K562 (cell line): Measurements from ENCODE around the gene PFDN2. TPM values are rescaled to one million over a fixed set of nuclear protein-coding genes. Genes with fewer than 3 reads are reported as not detected.

ENCODE experiments used
- ATAC-seq: fragments of 200-7000 bp; cut with Tn5 transposase; 3 replicates; pipeline ENCODE4 v1.9.1; 2020; ENCODE audit warnings: moderate library complexity
- BruUV-seq: library from RNA; stranded (reverse); fragments of 400-500 nt; replicated peaks from 2 replicates; lab custom pipeline; 2021; lab: Mats Ljungman, UMichigan
- CTCF ChIA-PET: fragments of 300-600 bp; formaldehyde crosslinking; extraction: SDS; loops from one replicate; lab custom pipeline; 2021; ENCODE audit warnings: low intra/inter-chr PET ratio; lab: Yijun Ruan, JAX
- POLR2A ChIA-PET: fragments of 300-600, 350-650 bp; sonication (Branson Sonifier 250); formaldehyde crosslinking; extraction: SDS; loops from one replicate; lab custom pipeline; 2021; ENCODE audit warnings: antibody characterized with exemption, inconsistent platforms; lab: Yijun Ruan, JAX
- DNase-seq, 4 experiments: peaks; one replicate each; pipeline versions ENCODE4 v3.0.0 to v3.0.0-alpha.2; 2011 to 2018; ENCODE audit warnings: low spot score in 3 of 4, mixed read lengths in 3 of 4; ENCODE audit errors: extremely low read depth in 1 of 4
- FAIRE-seq: peaks from 2 replicates; lab custom pipeline; 2011; peaks lifted over from hg19 to GRCh38; lab: Jason Lieb, UNC
- H2AFZ ChIP-seq: 2 replicates; pipeline ENCODE4 v1.6.0; 2011; ENCODE audit warnings: low read depth, low read length, control low read depth, inconsistent platforms
- H3K27ac ChIP-seq: fragments of 200-600 bp; 3 replicates; pipeline ENCODE4 v1.8.0; 2011; ENCODE audit warnings: low read depth, mild to moderate bottlenecking, control low read depth, inconsistent platforms, low read length, moderate library complexity, mixed read lengths; ENCODE audit errors: extremely low read depth
- H3K27me3 ChIP-seq, 2 experiments: fragments of 300-600 bp in 1 of 2; 2 replicates in 1 of 2; 3 replicates in 1 of 2; pipeline versions ENCODE4 v1.6.0 to v1.8.0; 2011; ENCODE audit warnings: inconsistent platforms in 2 of 2, low read length in 2 of 2, mild to moderate bottlenecking in 1 of 2, mixed read lengths in 1 of 2, moderate library complexity in 1 of 2; ENCODE audit not compliant: control insufficient read depth in 2 of 2, insufficient read depth in 2 of 2
- H3K36me3 ChIP-seq: fragments of 300-600 bp; 3 replicates; pipeline ENCODE4 v1.8.0; 2011; ENCODE audit warnings: mild to moderate bottlenecking, low read length, inconsistent platforms; ENCODE audit not compliant: control insufficient read depth, insufficient read depth
- H3K4me1 ChIP-seq, 2 experiments: fragments of 200-600 bp in 1 of 2; replicated peaks in 1 of 2; 2 replicates in 1 of 2; 3 replicates in 1 of 2; pipeline versions ENCODE4 v1.5.1 to v1.8.0; 2011; ENCODE audit warnings: inconsistent platforms in 2 of 2, low read length in 2 of 2, mild to moderate bottlenecking in 1 of 2, mixed read lengths in 1 of 2, moderate library complexity in 1 of 2; ENCODE audit not compliant: control insufficient read depth in 2 of 2, insufficient read depth in 2 of 2
- H3K4me2 ChIP-seq: 2 replicates; pipeline ENCODE4 v1.6.1; 2011; ENCODE audit warnings: low read length, control low read depth, inconsistent platforms, mixed read lengths; ENCODE audit not compliant: insufficient read depth
- H3K4me3 ChIP-seq: fragments of 200-600 bp; sonication (generic), shearing (Covaris generic); 2 replicates; pipeline ENCODE4 v1.5.1; 2016; ENCODE audit warnings: control low read depth, inconsistent platforms
- H3K79me2 ChIP-seq: fragments of 200-600 bp; 3 replicates; pipeline ENCODE4 v1.8.0; 2011; ENCODE audit warnings: low read length, inconsistent platforms; ENCODE audit not compliant: control insufficient read depth, insufficient read depth
- H3K9ac ChIP-seq, 2 experiments: 2 replicates each; pipeline versions ENCODE4 v1.6.0 to v1.6.1; 2011; ENCODE audit warnings: low read depth in 2 of 2, low read length in 2 of 2, control low read depth in 1 of 2, inconsistent platforms in 1 of 2, mild to moderate bottlenecking in 1 of 2, mixed read lengths in 1 of 2; ENCODE audit not compliant: insufficient read depth in 1 of 2
- H3K9me1 ChIP-seq: one replicate; pipeline ENCODE4 v1.6.0; 2011; ENCODE audit warnings: inconsistent platforms, mild to moderate bottlenecking, low read length, moderate library complexity; ENCODE audit not compliant: control insufficient read depth, insufficient read depth
- H3K9me3 ChIP-seq: replicated peaks from 2 replicates; pipeline ENCODE4 v1.5.1; 2011; ENCODE audit warnings: low read depth, low read length, inconsistent platforms; ENCODE audit not compliant: control insufficient read depth, insufficient read depth
- H4K20me1 ChIP-seq: replicated peaks from 2 replicates; pipeline ENCODE4 v1.6.1; 2011; ENCODE audit warnings: low read length, inconsistent platforms, mixed read lengths; ENCODE audit not compliant: control insufficient read depth, insufficient read depth
- ARID1B ChIP-seq: fragments of 450-650 bp; IDR thresholded peaks from 2 replicates; pipeline ENCODE4 v1.6.1; 2016; ENCODE audit warnings: antibody characterized with exemption, mild to moderate bottlenecking, inconsistent platforms
- BCOR ChIP-seq: fragments of 450-650 bp; IDR thresholded peaks from 2 replicates; pipeline ENCODE4 v1.6.1; 2016
- CEBPB ChIP-seq: fragments of 450-650 bp; IDR thresholded peaks from 2 replicates; pipeline ENCODE4 v1.6.1; 2016; ENCODE audit warnings: missing genetic modification characterization, missing compliant biosample characterization
- CEBPG ChIP-seq, 3 experiments: fragments of 200-800 bp in 1 of 3; sonication (Bioruptor generic) in 1 of 3; sonication (generic) in 1 of 3; formaldehyde crosslinking in 1 of 3; IDR thresholded peaks in 2 of 3; conservative IDR thresholded peaks in 1 of 3; 2 replicates each; pipeline versions ENCODE4 v1.6.1 to v1.8.0; 2016 to 2022; ENCODE audit warnings: missing compliant biosample characterization in 2 of 3, missing genetic modification characterization in 2 of 3, mild to moderate bottlenecking in 1 of 3, missing genetic modification reagents in 1 of 3
- CTBP1 ChIP-seq: fragments of 450-650 bp; IDR thresholded peaks from 2 replicates; pipeline ENCODE4 v1.6.1; 2016; ENCODE audit warnings: borderline replicate concordance
- DEAF1 ChIP-seq: fragments of 450-650 bp; formaldehyde crosslinking; IDR thresholded peaks from 2 replicates; pipeline ENCODE4 v1.4.0; 2020; ENCODE audit warnings: mild to moderate bottlenecking, moderate library complexity
- HDAC2 ChIP-seq: fragments of 450-650 bp; IDR thresholded peaks from 2 replicates; pipeline ENCODE4 v1.6.1; 2016; ENCODE audit warnings: mild to moderate bottlenecking
- JUNB ChIP-seq: fragments of 450-650 bp; formaldehyde crosslinking; conservative IDR thresholded peaks from 2 replicates; pipeline ENCODE4 v1.4.0; 2020; ENCODE audit warnings: mild to moderate bottlenecking
- NRF1 ChIP-seq, 2 experiments: fragments of 450-650 bp; IDR thresholded peaks in 1 of 2; conservative IDR thresholded peaks in 1 of 2; 2 replicates each; pipeline ENCODE4 v1.6.1; 2014; ENCODE audit warnings: mild to moderate bottlenecking in 2 of 2
- SP1 ChIP-seq: sonication (generic); formaldehyde crosslinking; IDR thresholded peaks from 2 replicates; pipeline ENCODE4 v1.8.1; 2022; ENCODE audit warnings: mild to moderate bottlenecking, missing genetic modification reagents
- SRF ChIP-seq, 2 experiments: fragments of 250-450, 450-650 bp in 1 of 2; sonication (Bioruptor Pico) in 1 of 2; sonication (generic) in 1 of 2; formaldehyde crosslinking; IDR thresholded peaks; 2 replicates each; pipeline versions ENCODE4 v1.5.0 to v1.5.1; 2020 to 2022; ENCODE audit warnings: mild to moderate bottlenecking in 1 of 2, missing genetic modification reagents in 1 of 2
- THRA ChIP-seq: fragments of 450-650 bp; IDR thresholded peaks from 2 replicates; pipeline ENCODE4 v1.6.1; 2017; ENCODE audit warnings: mild to moderate bottlenecking, moderate library complexity
- USF1 ChIP-seq: sonication (generic); formaldehyde crosslinking; IDR thresholded peaks from 2 replicates; pipeline ENCODE4 v1.9.0; 2022; ENCODE audit warnings: mild to moderate bottlenecking, missing genetic modification reagents
- ZNF384 ChIP-seq: IDR thresholded peaks from 2 replicates; pipeline ENCODE4 v1.6.1; 2012; ENCODE audit warnings: low read depth, low read length, improper control_type of control experiment
- WGBS: fragments of 100-300 bp; shearing (Covaris generic); methylation state at CpG from one replicate; pipeline ENCODE4 v1.1.6; 2016; ENCODE audit warnings: low coverage, mixed read lengths; ENCODE audit not compliant: insufficient coverage; ENCODE audit errors: missing lambda C conversion rate; 5-methylcytosine and 5-hydroxymethylcytosine counted together
- in situ Hi-C: fragments of 300-500 bp; cut with MboI; formaldehyde crosslinking; loops from 4 replicates; pipeline ENCODE4 v1.15.0; 2018; ENCODE audit warnings: inconsistent platforms, mixed read lengths
- intact Hi-C: fragments of 100-400 bp; cut with micrococcal nuclease; formaldehyde crosslinking; loops from 2 replicates; pipeline ENCODE4 v1.14.2; 2022
- polyA plus RNA-seq, 8 experiments: library from polyadenylated mRNA; depleted of rRNA in 4 of 8; stranded (reverse) in 5 of 8; unstranded in 3 of 8; fragments of >200 nt; fragmentation: Nextera tagmentation in 2 of 8; fragmentation: Illumina TruSeq in 1 of 8; extraction: Ambion mirVana in 2 of 8; extraction: Trizol in 1 of 8; gene quantifications; 2 replicates each; pipeline versions ENCODE4 v1.2.1 to v1.2.3, GENCODE V29; 2011 to 2014; ENCODE audit warnings: inconsistent platforms in 1 of 8, missing spikeins in 1 of 8
- total RNA-seq, 7 experiments: library from RNA; depleted of rRNA in 6 of 7; stranded (reverse); fragments of >200 nt in 6 of 7; fragmentation: Illumina TruSeq in 2 of 7; extraction: Trizol in 2 of 7; gene quantifications; 2 replicates each; pipeline versions ENCODE4 v1.2.1 to v1.2.3, GENCODE V29; 2011 to 2021; ENCODE audit warnings: low replicate concordance in 1 of 7

Gene PFDN2
- total and polyA plus RNA-seq, 9 of the 15 experiments (the other 6 are each of a cell fraction or from before 2014, with no cell fraction given), result 50.2 to 361 (median 144) TPM

GRCh38 chr1:161083748-161084596 lies 33.9 kb downstream of the PFDN2 start (continued):
- TF ChIP-seq SP1 (CRISPR knock-in tag), result 0 out of 2 replicates have a peak, but pooled peaks have one; percentile 43
- TF ChIP-seq CEBPB, result peak; percentile 62
- peak; percentile 11 to 26; a peak in 1 of 4 replicates for TF ChIP-seq NRF1 (conservative IDR thresholded peaks at IDR 0.05 in 1 of 2, IDR thresholded peaks at IDR 0.05 in 1 of 2)
- no peak for TF ChIP-seq THRA
- TF ChIP-seq HDAC2, result peak; percentile 9; the same call in 1 of the 2 replicates
- TF ChIP-seq BCOR, result peak; percentile 65; the same call in 1 of the 2 replicates

GRCh38 chr1:161082996-161083747 lies 34.7 kb downstream of the PFDN2 start:
- ATAC-seq (peak; percentile 91), FAIRE-seq (peak; percentile 92), DNase-seq (peak; percentile 73 to 83 (median 76))
- H3K9ac ChIP-seq, result peak overlapping the region; percentile 19 to 78; a peak in 3 of 4 replicates
- H3K4me1 ChIP-seq, result peaks cover 12 to 18% of the 10 kb centered on the region in 2 experiments; a peak in 4 of 5 replicates
- H3K36me3 ChIP-seq, result no peaks in the 10 kb centered on the region
- in situ Hi-C loops (loop anchor here (25.0 kb wide), 1 partner anchor 246 kb away; no protein-coding TSS in a partner anchor), intact Hi-C loops (no loop called here)
- no peak overlapping the region for H3K4me3 ChIP-seq
- POLR2A ChIA-PET, result interaction anchor here (1.0 kb wide), 1 partner anchor 10 kb away, joined by 4 read pairs; no protein-coding TSS in a partner anchor
- WGBS, result 29% methylated on average over 7 of the region's 8 CpGs
- no peaks in the 10 kb centered on the region for H3K27me3 ChIP-seq
- no peaks in the 10 kb centered on the region for H3K9me1 ChIP-seq
- no peaks in the 10 kb centered on the region for H3K9me3 ChIP-seq
- no TSS peak for BruUV-seq
- H3K79me2 ChIP-seq, result no peaks in the 10 kb centered on the region
- peak overlapping the region; percentile 34 for H3K4me2 ChIP-seq
- peak overlapping the region; percentile 91 for H2AFZ ChIP-seq
- CTCF ChIA-PET, result no interaction called here
- H4K20me1 ChIP-seq, result no peaks in the 10 kb centered on the region
- peak overlapping the region; percentile 54; the same call in 2 of the 3 replicates for H3K27ac ChIP-seq
- TF ChIP-seq DEAF1 (CRISPR knock-in tag) (no peak), JUNB (peak; percentile 61; the same call in 1 of the 2 replicates), USF1 (peak; percentile 35; the same call in 1 of the 2 replicates), CEBPB (peak; percentile 96), SRF (CRISPR knock-in tag; IDR thresholded peaks at IDR 0.05) (peak in 1 of 2 experiments; percentile 45; a peak in 1 of 4 replicates), ARID1B (peak; percentile 66), ZNF384 (no peak), CTBP1 (peak; percentile 46), CEBPG (CRISPR knock-in tag; IDR thresholded peaks at IDR 0.05) (peak; percentile 93), CEBPG (tag; conservative IDR thresholded peaks at IDR 0.05 in 1 of 2, IDR thresholded peaks at IDR 0.05 in 1 of 2) (peak; percentile 86 to 88)
